NB4 (cell line): ENCODE measurements around the gene NSUN4.
A peak's percentile ranks its signal among the peaks of the same experiment; 100 is the strongest.

Experiments used
- DNase-seq: peaks from one replicate; pipeline ENCODE4 v3.0.0; 2010; ENCODE audit warnings: low read depth
- H3K4me3 ChIP-seq: one replicate; pipeline ENCODE4 v1.5.1; 2011; ENCODE audit warnings: mild to moderate bottlenecking, low read depth, low read length, moderate library complexity
- MYC ChIP-seq: IDR thresholded peaks from 2 replicates; pipeline ENCODE4 v1.6.1; 2011; ENCODE audit warnings: low read depth, low read length
- POLR2A ChIP-seq: IDR thresholded peaks from 2 replicates; pipeline ENCODE4 v1.6.1; 2011; ENCODE audit warnings: mild to moderate bottlenecking; ENCODE audit not compliant: insufficient read length; ENCODE audit errors: extremely low read depth
- TF ChIP-seq, protein P1 (sequence below): IDR thresholded peaks from 2 replicates; pipeline ENCODE4 v1.6.1; 2011; ENCODE audit warnings: low read depth, low read length
- TF ChIP-seq, protein P2 (sequence below): IDR thresholded peaks from one replicate; pipeline ENCODE4 v1.5.1; 2012; ENCODE audit warnings: low read depth, low read length

The NSUN4 gene

DNA sequence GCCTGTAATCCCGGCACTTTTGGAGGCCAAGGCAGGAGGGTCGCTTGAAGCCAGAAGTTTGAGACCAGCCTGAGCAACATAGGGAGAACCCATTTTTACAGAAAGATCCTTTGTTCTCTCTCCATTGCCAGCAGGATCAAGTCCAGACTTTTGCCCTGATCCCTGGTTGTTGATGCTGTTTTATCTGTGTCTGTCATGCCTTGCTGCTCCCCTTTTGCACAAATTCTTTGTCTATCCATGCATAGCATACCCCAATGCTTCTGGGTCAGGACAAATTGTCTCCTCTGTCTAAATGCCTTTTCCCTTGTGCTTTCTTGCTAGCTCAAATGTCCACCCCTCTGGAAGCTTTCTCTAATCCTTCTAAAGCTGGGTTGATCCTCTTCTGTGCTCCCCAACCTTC, 28.2 kb downstream of the NSUN4 start:
- TF ChIP-seq MYC (no peak), POLR2A (no peak)
- TF ChIP-seq, protein P1, sequence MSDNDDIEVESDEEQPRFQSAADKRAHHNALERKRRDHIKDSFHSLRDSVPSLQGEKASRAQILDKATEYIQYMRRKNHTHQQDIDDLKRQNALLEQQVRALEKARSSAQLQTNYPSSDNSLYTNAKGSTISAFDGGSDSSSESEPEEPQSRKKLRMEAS = no peak
- TF ChIP-seq, protein P2, sequence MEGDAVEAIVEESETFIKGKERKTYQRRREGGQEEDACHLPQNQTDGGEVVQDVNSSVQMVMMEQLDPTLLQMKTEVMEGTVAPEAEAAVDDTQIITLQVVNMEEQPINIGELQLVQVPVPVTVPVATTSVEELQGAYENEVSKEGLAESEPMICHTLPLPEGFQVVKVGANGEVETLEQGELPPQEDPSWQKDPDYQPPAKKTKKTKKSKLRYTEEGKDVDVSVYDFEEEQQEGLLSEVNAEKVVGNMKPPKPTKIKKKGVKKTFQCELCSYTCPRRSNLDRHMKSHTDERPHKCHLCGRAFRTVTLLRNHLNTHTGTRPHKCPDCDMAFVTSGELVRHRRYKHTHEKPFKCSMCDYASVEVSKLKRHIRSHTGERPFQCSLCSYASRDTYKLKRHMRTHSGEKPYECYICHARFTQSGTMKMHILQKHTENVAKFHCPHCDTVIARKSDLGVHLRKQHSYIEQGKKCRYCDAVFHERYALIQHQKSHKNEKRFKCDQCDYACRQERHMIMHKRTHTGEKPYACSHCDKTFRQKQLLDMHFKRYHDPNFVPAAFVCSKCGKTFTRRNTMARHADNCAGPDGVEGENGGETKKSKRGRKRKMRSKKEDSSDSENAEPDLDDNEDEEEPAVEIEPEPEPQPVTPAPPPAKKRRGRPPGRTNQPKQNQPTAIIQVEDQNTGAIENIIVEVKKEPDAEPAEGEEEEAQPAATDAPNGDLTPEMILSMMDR = no peak
- DNase-seq = no peak

DNA sequence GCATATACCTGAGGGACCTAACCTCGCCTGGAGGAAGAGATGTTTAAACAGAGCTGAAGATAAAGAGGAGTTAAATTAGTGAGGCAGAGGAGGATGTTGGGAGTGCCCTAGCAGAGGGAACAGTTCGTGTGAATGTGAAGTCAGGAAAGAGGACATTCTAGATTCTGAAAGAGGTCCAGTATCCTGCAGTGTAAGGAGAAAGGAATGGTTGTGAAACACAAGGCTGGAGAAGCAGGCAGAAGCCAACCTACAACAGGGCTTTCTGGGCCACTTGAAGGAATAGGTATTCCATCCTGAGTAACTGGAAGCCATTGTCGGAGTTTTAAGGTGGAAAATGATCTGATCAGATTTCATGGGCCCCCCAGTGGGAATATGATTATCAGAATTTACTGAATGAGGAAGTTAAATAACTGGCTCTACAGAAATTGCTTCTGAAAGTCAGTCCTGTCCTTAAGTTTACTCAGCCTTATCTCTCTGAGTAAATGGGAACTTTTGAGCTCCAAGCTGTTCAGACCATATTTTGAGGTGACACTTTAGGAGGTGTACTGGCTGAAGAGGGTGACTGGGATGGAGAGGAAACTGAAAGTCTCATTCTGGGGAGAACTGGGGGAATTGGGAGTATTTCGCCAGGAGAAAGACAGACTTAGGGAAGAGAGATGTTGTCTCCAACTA, 29.1 kb downstream of the NSUN4 start:
- no peak overlapping the region for H3K4me3 ChIP-seq
- TF ChIP-seq POLR2A (no peak), MYC (no peak)
- TF ChIP-seq, protein P1 = no peak
- TF ChIP-seq, protein P2 = no peak
- no peak for DNase-seq

More for the DNA sequence above, 28.2 kb downstream of the NSUN4 start:
- no peak overlapping the region for H3K4me3 ChIP-seq

DNA sequence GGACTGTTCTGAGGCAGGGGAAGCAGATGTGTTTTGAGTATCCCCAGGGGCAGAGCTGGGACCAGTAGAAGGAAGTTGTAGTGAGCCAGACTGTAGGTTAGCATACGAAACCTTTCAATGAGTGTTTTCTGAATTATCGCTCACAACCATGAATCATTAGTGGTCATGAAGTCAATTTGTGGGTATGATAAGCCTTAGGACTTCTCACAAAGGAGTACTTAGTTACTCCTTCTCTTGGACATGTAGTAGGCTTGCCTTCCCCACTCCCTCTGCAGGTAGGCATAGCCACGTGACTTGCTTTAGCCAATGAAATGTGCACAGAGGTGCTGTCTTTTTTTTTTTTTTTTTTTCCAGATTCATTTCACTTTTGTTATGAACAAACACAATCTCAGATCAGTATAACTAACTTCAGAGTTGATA, 29.6 kb downstream of the NSUN4 start:
- peak; percentile 67 for DNase-seq
- no peak overlapping the region for H3K4me3 ChIP-seq
- TF ChIP-seq, protein P1 = no peak
- TF ChIP-seq, protein P2 = no peak
- TF ChIP-seq MYC (no peak), POLR2A (no peak)

DNA sequence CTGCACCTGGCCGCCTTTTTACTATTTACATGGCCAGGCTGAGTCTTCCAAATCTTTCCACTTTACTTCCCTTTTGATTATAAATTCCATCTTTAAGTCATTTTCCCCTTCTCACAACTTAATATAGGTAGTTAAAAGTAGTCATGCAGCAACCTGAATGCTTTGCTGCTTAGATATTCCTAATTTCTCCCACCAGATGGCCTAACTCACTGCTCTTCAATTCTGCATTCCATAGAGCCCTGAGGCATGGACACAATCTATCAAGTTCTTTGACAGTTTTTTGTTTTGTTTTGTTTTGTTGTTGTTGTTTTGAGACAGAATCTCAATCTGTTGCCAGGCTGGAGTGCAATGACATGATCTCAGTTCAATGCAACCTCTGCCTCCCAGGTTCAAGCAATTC, 31.8 kb downstream of the NSUN4 start:
- no peak for DNase-seq
- TF ChIP-seq MYC (no peak), POLR2A (no peak)
- TF ChIP-seq, protein P2 = no peak
- TF ChIP-seq, protein P1 = no peak
- H3K4me3 ChIP-seq = no peak overlapping the region

DNA sequence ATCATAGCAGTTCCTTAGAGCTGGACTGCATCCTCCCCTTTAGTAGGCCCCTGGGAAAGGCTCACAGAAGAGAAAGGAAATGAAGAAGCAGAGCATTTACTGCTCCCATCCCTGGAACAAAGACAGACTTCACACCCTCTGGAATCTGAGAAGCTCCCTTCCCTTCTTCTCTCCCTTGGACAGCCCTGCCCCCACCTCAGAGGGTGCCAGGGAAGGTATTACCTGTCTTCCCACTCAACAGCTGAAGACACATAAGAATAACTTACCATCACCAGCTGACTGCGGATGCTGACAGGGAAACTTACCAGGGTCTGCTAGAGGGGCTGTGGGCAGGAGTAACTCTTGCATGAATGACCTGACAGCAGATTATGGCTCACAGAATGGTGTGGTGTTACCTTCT, 39.4 kb downstream of the NSUN4 start:
- no peak for DNase-seq
- H3K4me3 ChIP-seq = no peak overlapping the region
- TF ChIP-seq, protein P1 = no peak
- TF ChIP-seq POLR2A (no peak), MYC (no peak)
- TF ChIP-seq, protein P2 = no peak
